Right cardiac atrium (tissue), 5 donors: ENCODE measurements around the gene UMODL1. TPM values are rescaled to one million over a fixed set of nuclear protein-coding genes. Genes with fewer than 3 reads are reported as not detected.

ENCODE experiments used
- ATAC-seq, 2 donors: fragments of 200-7000 bp; cut with Tn5 transposase; one replicate each; pipeline versions ENCODE4 v1.8.0 to v1.9.1; 2020; ENCODE audit warnings: moderate library complexity in 2 of 2, mild to moderate bottlenecking in 1 of 2
- DNase-seq, 3 donors: peaks; one replicate each; pipeline ENCODE4 v3.0.0-alpha.2; 2020
- H3K27ac ChIP-seq: one replicate; pipeline ENCODE4 v1.5.1; 2013; ENCODE audit warnings: mild to moderate bottlenecking, low read length, control low read depth, moderate library complexity
- H3K27me3 ChIP-seq: one replicate; pipeline ENCODE4 v1.6.1; 2013; ENCODE audit not compliant: control insufficient read depth, insufficient read depth
- H3K4me1 ChIP-seq: one replicate; pipeline ENCODE4 v1.6.1; 2013; ENCODE audit warnings: low read length; ENCODE audit not compliant: control insufficient read depth, insufficient read depth
- H3K4me3 ChIP-seq: one replicate; pipeline ENCODE4 v1.5.1; 2013; ENCODE audit warnings: low read length, control low read depth
- H3K9me3 ChIP-seq: one replicate; pipeline ENCODE4 v1.6.1; 2013; ENCODE audit warnings: low read length; ENCODE audit not compliant: control insufficient read depth
- WGBS: extraction: QIAGEN DNeasy Blood & Tissue Kit; methylation state at CpG from one replicate; pipeline ENCODE4 v1.1.7; 2013; 5-methylcytosine and 5-hydroxymethylcytosine counted together
- intact Hi-C, 4 donors: fragments of 100-400 bp; cut with DNase I; formaldehyde crosslinking; loops; one replicate each; pipeline versions ENCODE4 v1.11.0 to v1.14.0; 2022 to 2023
- polyA plus RNA-seq: library from polyadenylated mRNA; stranded (reverse); fragments of 200-250 nt; gene quantifications from one replicate; pipeline ENCODE4 v1.2.3, GENCODE V29; 2013
- total RNA-seq, 4 donors: library from RNA; stranded (reverse); fragmentation: NEBNext Ultra II Directional; extraction: Animal tissue kit (Norgen Biotek cat#: 25700); gene quantifications; one replicate each; pipeline ENCODE4 v1.2.1, GENCODE V29; 2021
- donor health status: healthy with polysubstance abuse.
- donor health status: DM: no; HTN: yes; CAD: no.
- donor health status: DM: no; HTN: no; CAD: no.
- donor health status: DM: no; HTN: yes; CAD: no; lungs with severe emphysema.
- donor health status: DM: yes; HTN: yes; CAD: no.

The UMODL1 gene
- total and polyA plus RNA-seq, 5 donors, result not detected

- DNase-seq, result no peak
- H3K9me3 ChIP-seq, result no peaks in the 10 kb centered on the region
- intact Hi-C loops, result no loop called here
- no peaks in the 10 kb centered on the region for H3K4me1 ChIP-seq
- 86% methylated on average over 23 of the region's 23 CpGs for WGBS
- no peak overlapping the region for H3K4me3 ChIP-seq
- H3K27me3 ChIP-seq, result no peaks in the 10 kb centered on the region
- ATAC-seq, result no peak
- H3K27ac ChIP-seq, result no peak overlapping the region
These were observed 84.1 kb downstream of the UMODL1 start for GRCh38 chr21:42155045-42155855.

GRCh38 chr21:42156690-42157605, 85.8 kb downstream of the UMODL1 start:
- Histone ChIP-seq H3K4me1 (no peaks in the 10 kb centered on the region), H3K9me3 (no peaks in the 10 kb centered on the region), H3K27me3 (no peaks in the 10 kb centered on the region), H3K27ac (no peak overlapping the region), H3K4me3 (no peak overlapping the region)
- 51% methylated on average over 20 of the region's 20 CpGs for WGBS
- ATAC-seq (no peak), DNase-seq (peak in 1 of 3 donors; percentile 71)
- intact Hi-C loops, result no loop called here

- DNase-seq (no peak), ATAC-seq (no peak)
- intact Hi-C loops, result no loop called here
- Histone ChIP-seq H3K4me1 (no peaks in the 10 kb centered on the region), H3K4me3 (no peak overlapping the region), H3K27ac (no peak overlapping the region), H3K9me3 (no peaks in the 10 kb centered on the region), H3K27me3 (no peaks in the 10 kb centered on the region)
- 92% methylated on average over 11 of the region's 11 CpGs for WGBS
These were observed 86.6 kb downstream of the UMODL1 start for GRCh38 chr21:42157606-42158310.

GRCh38 chr21:42158846-42159245, 87.7 kb downstream of the UMODL1 start:
- no peak for DNase-seq
- Histone ChIP-seq H3K4me3 (no peak overlapping the region), H3K27ac (no peak overlapping the region), H3K4me1 (no peaks in the 10 kb centered on the region), H3K27me3 (no peaks in the 10 kb centered on the region), H3K9me3 (no peaks in the 10 kb centered on the region)
- WGBS, result 92% methylated on average over 8 of the region's 8 CpGs
- intact Hi-C loops, result no loop called here
- ATAC-seq, result no peak

- Histone ChIP-seq H3K4me1 (no peaks in the 10 kb centered on the region), H3K27ac (no peak overlapping the region), H3K9me3 (no peaks in the 10 kb centered on the region), H3K4me3 (no peak overlapping the region), H3K27me3 (no peaks in the 10 kb centered on the region)
- intact Hi-C loops, result loop anchor here in 2 of 4 donors (10.0 kb wide), 1 partner anchor 95 kb away; no protein-coding TSS in a partner anchor
- DNase-seq, result no peak
- ATAC-seq, result no peak
- WGBS, result 82% methylated on average over 11 of the region's 11 CpGs
These were observed 88.5 kb downstream of the UMODL1 start for GRCh38 chr21:42159560-42160110.

GRCh38 chr21:42160111-42160721, 89.1 kb downstream of the UMODL1 start:
- intact Hi-C loops, result loop anchor here in 2 of 4 donors (10.0 kb wide), 1 partner anchor 95 kb away; no protein-coding TSS in a partner anchor
- H3K4me3 ChIP-seq, result no peak overlapping the region
- 77% methylated on average over 25 of the region's 25 CpGs for WGBS
- no peak for ATAC-seq
- no peak for DNase-seq
- no peaks in the 10 kb centered on the region for H3K4me1 ChIP-seq
- H3K27me3 ChIP-seq, result no peaks in the 10 kb centered on the region
- no peaks in the 10 kb centered on the region for H3K9me3 ChIP-seq
- no peak overlapping the region for H3K27ac ChIP-seq

GRCh38 chr21:42160765-42161164, 89.6 kb downstream of the UMODL1 start:
- Histone ChIP-seq H3K9me3 (no peaks in the 10 kb centered on the region), H3K27ac (no peak overlapping the region), H3K27me3 (no peaks in the 10 kb centered on the region), H3K4me1 (no peaks in the 10 kb centered on the region), H3K4me3 (no peak overlapping the region)
- DNase-seq (no peak), ATAC-seq (no peak)
- WGBS, result 91% methylated on average over 9 of the region's 9 CpGs
- intact Hi-C loops, result loop anchor here in 2 of 4 donors (10.0 kb wide), 1 partner anchor 94 kb away; no protein-coding TSS in a partner anchor

GRCh38 chr21:42161401-42161955, 90.4 kb downstream of the UMODL1 start:
- 55% methylated on average over 7 of the region's 7 CpGs for whole genome bisulfite sequencing
- H3K4me3 ChIP-seq, result no peak overlapping the region
- no peak for ATAC-seq
- no peak for DNase-seq
- no peaks in the 10 kb centered on the region for H3K4me1 ChIP-seq
- intact Hi-C loops, result loop anchor here in 2 of 4 donors (10.0 kb wide), 1 partner anchor 93 kb away; no protein-coding TSS in a partner anchor
- H3K27ac ChIP-seq, result no peak overlapping the region
- no peaks in the 10 kb centered on the region for H3K9me3 ChIP-seq
- H3K27me3 ChIP-seq, result no peaks in the 10 kb centered on the region

- H3K4me1 ChIP-seq, result no peaks in the 10 kb centered on the region
- no peaks in the 10 kb centered on the region for H3K27me3 ChIP-seq
- H3K27ac ChIP-seq, result no peak overlapping the region
- intact Hi-C loops, result loop anchor here in 2 of 4 donors (10.0 kb wide), 1 partner anchor 93 kb away; no protein-coding TSS in a partner anchor
- 57% methylated on average over 15 of the region's 15 CpGs for WGBS
- ATAC-seq (peak in 1 of 2 donors; percentile 11), DNase-seq (no peak)
- H3K9me3 ChIP-seq, result no peaks in the 10 kb centered on the region
- no peak overlapping the region for H3K4me3 ChIP-seq
These were observed 91.0 kb downstream of the UMODL1 start for GRCh38 chr21:42161956-42162681.
